Adipose tissue (tissue), 3 donors: Measurements from ENCODE around the gene ZNF839. TPM values are rescaled to one million over a fixed set of nuclear protein-coding genes. Genes with fewer than 3 reads are reported as not detected.
"Not testable (repeated sequence)": the region's sequence is repeated elsewhere in the genome, so short reads cannot be mapped to it uniquely, and the experiment has no call there.

Experiments used
- H3K27ac ChIP-seq: one replicate; pipeline ENCODE4 v1.5.1; 2013; ENCODE audit warnings: low read depth, low read length
- WGBS, 3 donors: extraction: QIAGEN DNeasy Blood & Tissue Kit; methylation state at CpG; one replicate each; pipeline ENCODE4 v1.1.7; 2013; 5-methylcytosine and 5-hydroxymethylcytosine counted together
- polyA plus RNA-seq, 3 donors: library from polyadenylated mRNA; stranded (reverse); fragments of 200-250 nt; gene quantifications; one replicate each; pipeline ENCODE4 v1.2.3, GENCODE V29; 2013
- donor health status: healthy with polysubstance abuse.
- donor health status: Bipolar disorder and iron deficiency.
- donor health status: healthy.

Gene ZNF839
- 10 to 100 TPM in 1 of 3 donors, 1 to 10 TPM in 2; 5.6 to 10.0 (median 6.6) TPM for polyA plus RNA-seq

DNA sequence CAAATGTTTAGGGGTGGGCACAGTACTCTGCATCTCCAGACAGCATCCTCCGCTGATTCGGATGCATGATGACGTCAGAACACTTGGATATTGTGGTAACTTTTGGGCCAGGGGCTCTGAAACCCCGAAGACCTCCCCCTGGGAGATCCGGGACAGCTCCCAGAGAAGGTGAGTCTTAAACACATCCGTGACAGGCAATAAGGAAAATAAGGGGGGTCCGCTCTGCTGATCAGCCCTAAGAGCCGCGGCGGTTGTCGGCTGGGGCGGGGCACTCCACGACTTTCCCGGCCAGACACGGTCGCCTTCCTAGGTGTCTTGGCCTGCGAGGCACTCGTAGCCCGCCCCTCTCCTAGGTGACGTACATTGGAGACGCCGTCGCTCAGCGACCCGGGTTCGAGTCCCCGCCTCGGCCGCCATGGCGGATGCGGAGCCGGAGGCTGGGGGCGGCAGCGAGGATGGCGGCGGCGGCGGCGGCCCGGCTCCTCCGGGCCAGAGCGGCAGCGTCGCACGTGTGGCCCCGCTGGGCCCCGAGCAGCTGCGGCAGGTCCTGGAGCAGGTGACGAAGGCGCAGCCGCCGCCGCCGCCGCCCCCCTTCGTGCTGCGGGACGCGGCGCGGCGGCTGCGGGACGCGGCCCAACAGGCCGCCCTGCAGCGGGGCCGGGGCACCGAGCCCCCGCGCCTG lies at the start of gene ZNF839:
Gene ZNF839, plus strand, starts transcription at position 396 of the 682 bp plus-strand sequence. Its CDS starts 20 bp downstream, at position 416.
- H3K27ac ChIP-seq, result peak within 1 kb of the TSS; percentile 78
- 0 to 1% (median 0%) methylated on average over 54 to 71 of the region's 71 CpGs for WGBS, 3 donors

DNA sequence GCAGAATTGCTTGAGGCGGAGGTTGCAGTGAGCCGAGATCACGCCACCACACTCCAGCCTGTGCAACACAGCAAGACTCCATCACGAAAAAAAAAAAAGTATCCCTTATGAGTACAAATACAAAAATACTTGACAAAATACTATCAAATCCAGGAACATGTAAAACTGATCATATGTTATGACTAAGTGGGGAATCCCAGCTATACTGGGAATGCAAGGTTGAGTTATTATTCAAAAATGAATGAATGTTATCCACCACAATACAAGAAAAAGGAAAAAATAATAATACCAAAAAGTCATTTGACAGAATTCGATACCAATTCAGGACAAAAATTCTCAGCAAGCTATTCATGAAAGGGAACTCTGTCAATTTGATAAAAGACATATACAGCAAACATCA lies 47.2 kb upstream of the ZNF839 start:
- 92 to 94% (median 93%) methylated on average over 5 of the region's 5 CpGs for WGBS, 3 donors
- no peak overlapping the region for H3K27ac ChIP-seq

- 96 to 99% (median 97%) methylated on average over 7 of the region's 7 CpGs for WGBS, 3 donors
- H3K27ac ChIP-seq, result no peak overlapping the region
Observed at GRCh38 chr14:102275866-102276265, 43.7 kb upstream of the ZNF839 start.

GRCh38 chr14:102277874-102278630 lies 41.5 kb upstream of the ZNF839 start:
- 55 to 77% (median 75%) methylated on average over 7 of the region's 7 CpGs for WGBS, 3 donors
- no peak overlapping the region for H3K27ac ChIP-seq

DNA sequence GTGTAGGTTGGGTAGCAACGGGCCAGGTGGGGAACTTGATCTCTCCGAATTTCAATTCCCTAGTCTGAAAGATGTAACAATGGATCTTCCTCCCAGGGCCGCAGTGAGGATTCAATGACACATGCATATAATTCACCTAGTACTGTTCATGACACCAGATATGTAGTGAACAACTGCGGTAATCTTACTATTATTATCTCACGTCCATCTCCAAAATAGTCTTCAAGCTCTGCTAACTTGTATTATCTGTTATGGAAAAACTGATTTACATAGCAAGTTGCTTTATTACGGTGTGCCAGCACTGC lies 41.0 kb upstream of the ZNF839 start:
- 91 to 92% (median 92%) methylated on average over 6 of the region's 6 CpGs for WGBS, 3 donors
- H3K27ac ChIP-seq, result no peak overlapping the region

DNA sequence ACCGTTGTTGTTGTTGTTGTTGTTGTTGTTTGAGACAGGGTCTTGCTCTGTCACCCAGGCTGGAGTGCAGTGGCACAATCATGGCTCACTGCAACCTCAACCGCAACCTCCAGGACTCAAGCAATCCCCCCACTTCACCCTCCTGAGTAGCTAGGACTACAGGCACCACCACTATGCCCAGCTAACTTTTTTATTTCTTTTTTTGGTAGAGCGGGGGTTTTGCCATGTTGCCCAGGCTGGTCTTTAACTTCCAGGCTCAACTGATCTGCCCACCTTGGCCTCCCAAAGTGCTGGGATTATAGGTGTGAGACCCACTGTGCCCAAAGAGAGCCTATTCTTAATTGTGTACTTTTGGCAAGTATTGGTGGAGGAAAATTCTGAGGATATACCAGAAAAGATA lies 40.3 kb upstream of the ZNF839 start:
- 84 to 97% (median 86%) methylated on average over 3 of the region's 3 CpGs for WGBS, 3 donors
- no peak overlapping the region for H3K27ac ChIP-seq

DNA sequence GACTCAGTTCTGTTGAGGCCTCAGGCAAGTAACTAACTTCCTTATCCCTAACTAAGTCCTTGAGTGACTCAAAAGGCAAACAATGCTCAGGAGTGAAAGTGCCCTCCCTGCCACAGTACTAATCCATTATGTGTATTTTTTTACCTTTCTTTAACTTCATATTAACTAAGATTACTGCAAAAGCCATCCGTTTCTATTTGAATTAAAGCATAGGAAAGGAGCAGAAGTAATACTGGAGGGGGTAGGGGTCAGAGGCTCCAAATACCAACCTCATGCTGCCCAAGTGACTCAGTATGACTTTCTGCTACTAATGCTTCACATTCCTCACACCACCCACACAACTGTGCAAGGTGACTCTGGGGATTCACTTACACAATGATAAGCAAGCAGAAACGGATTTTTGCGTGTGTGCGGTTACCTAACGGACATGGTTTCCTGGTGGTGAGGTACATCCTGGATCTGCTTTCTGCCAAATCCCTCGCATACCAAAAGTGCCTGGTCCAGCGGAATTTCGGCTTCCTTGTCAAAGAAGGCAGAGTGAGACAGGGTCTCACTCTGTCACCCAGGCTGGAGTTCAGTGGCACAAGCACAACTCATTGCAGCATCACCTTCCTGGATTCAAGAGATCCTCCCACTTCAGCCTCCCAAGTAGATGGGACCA lies 39.7 kb upstream of the ZNF839 start:
- 54 to 62% (median 54%) methylated on average over 8 of the region's 8 CpGs for WGBS, 3 donors

GRCh38 chr14:102280376-102280962 lies 39.1 kb upstream of the ZNF839 start:
- 70 to 95% (median 81%) methylated on average over 8 of the region's 8 CpGs for WGBS, 3 donors
- no peak overlapping the region for H3K27ac ChIP-seq

More for the DNA sequence above, 39.7 kb upstream of the ZNF839 start:
- H3K27ac ChIP-seq, result no peak overlapping the region

DNA sequence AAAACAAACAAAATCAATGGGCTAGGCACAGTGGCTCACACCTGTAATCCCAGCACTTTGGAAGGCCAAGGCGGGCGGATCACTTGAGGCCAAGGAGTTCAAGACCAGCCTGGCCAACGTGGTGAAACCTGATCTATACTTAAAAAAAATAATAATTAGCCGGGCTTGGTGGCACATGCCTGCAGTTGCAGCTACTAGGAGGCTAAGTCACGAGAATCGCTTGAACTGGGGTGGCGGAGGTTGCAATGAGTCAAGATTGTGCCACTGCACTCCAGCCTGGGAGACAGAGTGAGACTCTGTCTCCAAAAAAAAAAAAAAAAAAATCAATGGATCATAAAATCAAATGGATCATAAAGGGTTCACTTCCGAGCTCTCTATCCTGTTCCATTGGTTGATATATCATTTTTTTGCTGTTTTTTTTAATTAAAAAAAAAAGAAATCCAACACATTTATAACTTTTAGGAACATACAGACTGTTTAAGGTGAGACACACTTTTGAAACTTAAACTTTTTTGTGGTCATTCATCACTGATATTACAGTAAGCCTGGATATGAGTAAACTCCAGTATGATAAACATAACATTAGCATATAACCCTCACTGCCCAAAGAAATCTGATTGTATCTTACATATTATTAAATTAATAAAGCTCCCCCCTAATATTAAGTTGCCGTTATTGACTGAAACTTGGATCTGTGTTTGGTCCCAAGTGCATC lies 36.6 kb upstream of the ZNF839 start:
- 89 to 93% (median 89%) methylated on average over 9 of the region's 9 CpGs for WGBS, 3 donors
- no peak overlapping the region for H3K27ac ChIP-seq

DNA sequence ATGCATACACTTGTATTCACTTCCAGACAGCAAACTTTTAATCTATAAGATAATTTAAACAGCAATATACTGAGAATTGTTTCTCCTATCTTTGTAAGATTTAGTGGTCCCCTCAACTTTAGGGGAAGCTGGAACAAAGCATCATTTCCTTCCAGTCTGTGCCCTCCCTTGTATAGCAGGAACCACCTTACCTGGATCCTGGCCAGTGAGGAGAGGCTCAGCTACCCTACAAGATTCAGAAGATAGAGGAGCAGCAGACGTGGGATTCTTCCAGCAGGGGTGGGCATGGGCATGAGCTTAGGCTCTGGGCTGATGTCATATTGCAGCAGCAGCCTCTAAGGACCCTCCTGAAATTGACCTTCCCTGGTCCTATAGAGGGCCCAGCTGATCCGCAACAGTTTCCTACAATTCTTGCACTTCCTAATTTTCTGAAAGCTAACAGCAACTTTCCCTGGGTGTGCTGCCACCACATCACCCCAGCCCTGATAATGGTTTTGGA lies 35.9 kb upstream of the ZNF839 start:
- WGBS, 3 donors, result 45 to 78% (median 47%) methylated on average over 2 of the region's 2 CpGs
- H3K27ac ChIP-seq, result no peak overlapping the region

DNA sequence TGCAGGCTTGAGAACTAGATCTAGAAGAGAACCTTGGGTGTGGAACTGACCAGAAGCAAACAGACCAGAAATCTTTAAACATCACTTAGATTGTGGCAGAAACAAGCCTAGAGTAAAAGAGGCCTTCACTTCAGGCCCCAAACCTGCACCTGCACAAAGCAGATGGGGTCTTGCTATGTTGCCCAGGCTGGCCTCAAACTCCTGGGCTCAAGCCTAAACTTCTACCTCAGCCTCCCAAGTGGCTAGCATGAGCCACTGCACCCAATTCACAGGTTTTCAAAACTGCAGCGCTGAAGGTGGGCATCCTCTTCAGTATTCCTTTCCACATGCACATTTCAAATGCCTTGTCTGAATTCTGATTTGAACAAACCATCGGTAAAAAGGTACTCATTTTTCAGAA lies 34.4 kb upstream of the ZNF839 start:
- WGBS, 3 donors, result 58 to 96% (median 87%) methylated on average over 2 of the region's 2 CpGs
- H3K27ac ChIP-seq, result no peak overlapping the region

DNA sequence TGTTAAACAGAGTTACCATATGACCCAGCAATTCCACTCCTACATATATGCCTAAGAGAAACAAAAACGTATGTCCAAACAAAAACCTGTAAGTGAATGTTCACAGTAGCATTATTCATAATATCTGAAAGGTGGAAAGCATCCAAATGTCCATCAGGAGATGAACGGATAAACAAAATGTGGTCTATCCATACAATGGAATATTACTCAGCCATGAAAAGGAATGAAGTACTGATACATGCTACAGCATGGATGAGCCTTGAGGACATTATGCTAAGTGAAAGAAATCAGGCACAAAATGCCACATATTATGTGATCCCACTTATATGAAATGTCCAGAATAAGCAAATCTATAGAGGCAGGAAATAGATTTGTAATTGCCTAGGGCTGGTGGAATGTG lies 31.4 kb upstream of the ZNF839 start:
- no peak overlapping the region for H3K27ac ChIP-seq
- 94 to 99% (median 97%) methylated on average over 2 of the region's 2 CpGs for WGBS, 3 donors

GRCh38 chr14:102292441-102292840 lies 27.1 kb upstream of the ZNF839 start:
- no peak overlapping the region for H3K27ac ChIP-seq
- WGBS, 3 donors, result 96 to 100% (median 97%) methylated on average over 1 of the region's 1 CpG

DNA sequence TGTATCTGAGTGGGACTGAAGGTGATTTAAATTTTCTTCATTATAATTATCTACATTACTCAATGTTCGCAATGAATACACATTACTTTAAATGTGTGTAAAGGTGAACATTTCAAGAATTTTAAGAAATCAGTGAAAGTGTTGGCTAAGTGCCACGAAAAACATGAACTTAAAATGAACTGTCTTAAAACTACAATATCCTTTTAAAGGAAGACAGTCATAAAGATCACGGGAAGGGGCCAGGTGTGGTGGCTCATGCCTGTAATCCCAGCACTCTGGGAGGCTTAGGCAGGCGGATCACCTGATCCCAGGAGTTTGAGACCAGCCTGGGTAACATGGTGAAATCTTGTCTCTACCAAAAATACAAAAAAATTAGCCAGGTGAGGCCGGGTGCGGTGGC lies 25.8 kb upstream of the ZNF839 start:
- 77 to 86% (median 81%) methylated on average over 6 of the region's 6 CpGs for WGBS, 3 donors
- H3K27ac ChIP-seq, result no peak overlapping the region

- no peak overlapping the region for H3K27ac ChIP-seq
- 51 to 57% (median 52%) methylated on average over 3 of the region's 3 CpGs for WGBS, 3 donors
Observed at GRCh38 chr14:102295270-102295669, 24.3 kb upstream of the ZNF839 start.

DNA sequence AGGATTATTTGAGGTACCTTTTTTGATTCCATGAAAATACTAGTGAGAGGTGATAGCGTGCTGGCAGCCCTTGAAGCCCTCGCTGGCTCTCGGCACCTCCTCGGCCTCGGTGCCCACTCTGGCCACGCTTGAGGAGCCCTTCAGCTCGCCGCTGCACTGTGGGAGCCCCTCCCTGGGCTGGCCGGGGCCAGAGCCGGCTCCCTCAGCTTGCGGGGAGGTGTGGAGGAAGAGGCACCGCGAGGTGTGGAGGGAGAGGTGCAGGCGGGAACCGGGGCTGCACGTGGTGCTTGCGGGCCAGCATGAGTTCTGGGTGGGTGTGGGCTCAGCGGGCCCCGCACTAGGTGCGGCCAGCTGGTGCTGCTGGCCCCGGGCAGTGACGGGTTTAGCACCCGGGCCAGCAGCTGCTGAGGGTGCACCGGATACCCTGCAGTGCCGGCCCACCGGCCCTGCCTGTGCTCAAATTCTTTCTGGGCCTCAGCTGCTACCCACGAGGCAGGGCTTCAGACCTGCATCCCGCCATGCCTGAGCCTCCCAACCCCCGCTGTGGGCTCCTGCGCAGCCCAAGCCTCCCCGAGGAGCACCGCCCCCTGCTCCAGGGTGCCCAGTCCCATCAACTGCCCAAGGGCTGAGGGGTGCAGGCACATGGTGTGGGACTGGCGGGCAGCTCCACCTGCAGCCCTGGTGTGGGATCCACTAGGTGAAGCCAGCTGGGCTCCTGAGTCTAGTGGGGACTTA lies 21.9 kb upstream of the ZNF839 start:
- 94 to 96% (median 94%) methylated on average over 25 to 33 of the region's 33 CpGs for WGBS, 3 donors
- no peak overlapping the region for H3K27ac ChIP-seq

GRCh38 chr14:102298303-102299070 lies 21.1 kb upstream of the ZNF839 start:
- 81 to 87% (median 81%) methylated on average over 12 of the region's 12 CpGs for WGBS, 3 donors
- H3K27ac ChIP-seq, result not testable (repeated sequence)
